GM18505 (cell line): ENCODE data around the gene PTPN7.

ENCODE experiments used
- ATAC-seq: cut with Tn5 transposase; IDR thresholded peaks from one replicate; pipeline ENCODE4 v1.9.1; 2021; ENCODE audit not compliant: unreplicated experiment
- POLR2A ChIP-seq: IDR thresholded peaks from 4 replicates; pipeline ENCODE4 v1.6.1; 2011; ENCODE audit warnings: borderline replicate concordance; ENCODE audit not compliant: insufficient read depth, insufficient read length; ENCODE audit errors: extremely low read depth

Gene PTPN7

DNA sequence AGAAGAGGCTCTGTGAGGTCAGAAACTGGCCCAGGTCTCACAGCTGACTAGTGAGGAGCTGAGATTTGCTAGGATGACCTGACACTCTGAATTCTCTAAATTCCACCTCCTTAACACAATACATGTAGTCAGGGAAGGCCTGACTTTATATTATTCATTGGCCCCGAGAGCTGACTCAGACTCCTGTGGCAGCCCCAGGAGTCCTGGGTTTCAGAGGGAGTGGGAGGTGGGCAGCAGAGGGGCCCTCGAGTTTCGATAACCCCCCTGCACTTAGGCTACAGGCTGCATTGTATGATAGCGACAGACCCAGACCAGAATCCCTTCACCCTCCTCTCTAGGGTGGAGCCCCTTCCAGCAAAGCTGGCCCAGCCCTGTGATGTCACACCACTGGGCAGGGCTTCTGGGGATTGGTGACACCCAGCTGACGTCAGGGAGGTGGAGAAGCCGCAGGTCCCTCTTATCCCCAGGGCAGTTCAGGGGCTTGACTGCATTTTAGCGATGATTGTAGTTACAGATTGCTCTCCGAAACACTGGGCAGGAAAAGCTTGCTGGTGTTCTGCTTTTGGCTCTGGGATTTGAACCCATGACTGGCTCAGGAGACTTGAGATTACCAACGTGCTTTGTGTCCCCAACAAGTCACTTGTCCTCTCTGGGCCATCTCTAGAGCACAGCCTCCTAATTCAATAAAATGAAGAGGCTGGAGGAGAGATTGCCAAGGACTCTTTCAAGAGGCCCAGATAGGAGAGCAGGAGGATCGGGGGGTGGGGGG is 54.6 kb downstream of the PTPN7 start:
- TF ChIP-seq POLR2A: no peak

DNA sequence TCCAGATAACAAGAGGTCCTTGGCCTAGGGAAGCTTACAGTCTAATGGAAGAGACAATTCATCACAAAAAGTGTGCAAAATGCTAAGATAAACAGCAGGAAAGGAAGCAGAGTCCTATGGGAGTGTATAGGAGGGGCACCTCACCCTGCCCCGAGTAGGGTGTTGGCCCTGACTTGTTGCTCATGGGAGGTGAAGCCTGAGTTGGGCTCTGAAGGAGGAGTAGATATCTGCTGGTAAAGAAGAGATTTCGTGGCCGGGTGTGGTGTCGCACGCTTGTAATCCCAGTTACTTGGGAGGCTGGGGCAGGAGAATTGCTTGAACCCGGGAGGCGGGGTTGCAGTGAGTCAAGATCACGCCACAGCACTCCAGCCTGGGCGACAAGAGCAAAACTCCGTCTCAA is 56.3 kb downstream of the PTPN7 start:
- no peak for TF ChIP-seq POLR2A
- no peak for ATAC-seq

More for the DNA sequence above, 54.6 kb downstream of the PTPN7 start:
- ATAC-seq: no peak

DNA sequence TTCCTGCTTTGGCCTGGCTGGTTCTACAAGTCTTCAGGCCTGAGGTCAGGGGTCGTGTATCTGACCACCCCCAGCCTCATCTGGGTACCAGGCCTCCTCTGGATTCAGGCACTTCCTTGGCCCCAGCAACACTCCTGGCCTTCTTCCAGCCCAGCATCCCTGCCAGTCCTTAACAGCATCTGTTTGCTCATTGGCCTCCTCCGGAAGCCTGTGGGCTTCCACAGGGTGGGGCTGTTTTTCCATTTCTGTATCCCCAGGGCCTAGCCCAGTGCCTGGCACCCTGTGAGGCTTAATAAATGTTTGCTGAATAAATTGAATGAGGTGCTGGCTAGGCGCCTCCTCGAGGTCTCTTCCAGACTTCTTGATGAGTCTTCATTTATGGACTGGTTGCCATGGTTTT is 59.2 kb downstream of the PTPN7 start:
- no peak for ATAC-seq
- TF ChIP-seq POLR2A: no peak
